Mesenteric fat pad (tissue), 1 donor: ENCODE data around the gene SELENOI. TPM values are rescaled to one million over a fixed set of nuclear protein-coding genes. Genes with fewer than 3 reads are reported as not detected.
A peak's percentile ranks its signal among the peaks of the same experiment; 100 is the strongest.

Experiments
- DNase-seq: peaks from one replicate; pipeline ENCODE4 v3.0.0-alpha.2; 2020; ENCODE audit warnings: low spot score
- total RNA-seq: library from RNA; stranded (reverse); fragmentation: NEBNext Ultra II Directional; extraction: Animal tissue kit (Norgen Biotek cat#: 25700); gene quantifications from one replicate; pipeline ENCODE4 v1.2.1, GENCODE V29; 2021
- donor health status: DM: yes; HTN: yes; CAD: no.

SELENOI gene
- total RNA-seq, 1 donor from 2014 or later: 18.7 TPM

DNA sequence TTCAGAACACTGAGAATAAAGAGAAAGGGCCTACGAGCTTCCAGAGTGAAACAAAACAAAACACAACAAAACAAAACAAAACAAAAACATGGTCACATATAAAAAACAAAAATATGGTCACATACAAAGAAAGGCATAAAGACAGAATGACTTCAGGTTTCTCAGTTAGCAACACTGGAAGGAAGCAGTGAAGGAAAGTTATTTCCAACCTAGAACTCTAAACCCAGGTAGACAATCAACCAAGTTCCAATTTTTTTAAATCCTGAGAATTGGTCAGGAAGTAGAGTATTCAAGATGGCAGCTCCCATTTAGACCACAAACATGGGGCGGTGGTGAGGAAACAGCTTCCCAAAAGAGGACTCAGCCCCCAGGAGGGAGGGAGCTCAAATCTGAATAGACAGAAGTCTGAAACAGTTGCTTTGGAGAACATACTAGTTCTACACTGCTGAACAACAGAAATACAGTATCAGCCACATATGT is 64.9 kb downstream of the SELENOI start:
- no peak for DNase-seq

DNA sequence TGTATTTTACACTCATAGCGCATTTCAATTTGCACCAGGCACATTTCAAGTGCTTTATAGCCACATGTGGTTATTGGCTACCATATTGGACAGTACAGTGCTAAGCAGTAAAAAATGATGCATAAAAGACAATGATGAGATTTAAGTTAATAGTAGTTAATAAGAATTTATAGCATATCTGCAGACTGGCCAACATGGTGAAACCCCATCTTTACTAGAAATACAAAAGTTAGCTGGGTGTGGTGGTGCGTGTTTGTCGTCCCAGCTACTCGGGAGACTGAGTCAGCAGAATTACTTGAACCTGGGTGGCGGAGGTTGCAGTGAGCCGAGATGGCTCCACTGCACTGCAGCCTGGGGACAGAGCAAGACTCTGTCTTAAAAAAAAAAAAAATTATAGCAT is 65.5 kb downstream of the SELENOI start:
- DNase-seq: no peak

DNA sequence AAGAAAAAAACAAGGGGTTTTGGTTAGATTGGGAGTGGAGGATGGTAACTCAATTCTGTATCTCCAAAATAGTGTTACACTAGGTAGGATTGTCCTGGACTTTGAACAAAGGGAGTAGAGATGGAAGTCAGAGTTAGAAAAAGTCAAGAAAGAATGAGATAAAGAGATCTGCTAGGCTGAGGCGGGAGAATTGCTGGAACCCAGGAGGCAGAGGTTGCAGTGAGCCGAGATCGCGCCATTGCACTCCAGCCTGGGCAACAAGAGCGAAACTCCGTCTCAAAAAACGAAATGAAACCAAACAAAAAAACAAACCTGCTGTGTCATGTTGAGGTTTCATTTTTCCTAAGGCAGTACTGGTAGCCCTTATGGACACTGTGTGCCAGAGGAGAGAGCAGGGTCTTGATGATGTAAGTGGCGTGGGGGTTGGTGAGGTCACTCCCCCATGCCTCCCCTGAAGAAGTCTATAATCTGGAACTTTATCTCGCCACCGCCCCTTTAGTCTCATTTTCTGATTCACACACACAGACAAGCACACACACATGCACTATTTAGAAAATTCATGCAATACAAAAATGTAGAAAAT is 66.2 kb downstream of the SELENOI start:
- no peak for DNase-seq

DNA sequence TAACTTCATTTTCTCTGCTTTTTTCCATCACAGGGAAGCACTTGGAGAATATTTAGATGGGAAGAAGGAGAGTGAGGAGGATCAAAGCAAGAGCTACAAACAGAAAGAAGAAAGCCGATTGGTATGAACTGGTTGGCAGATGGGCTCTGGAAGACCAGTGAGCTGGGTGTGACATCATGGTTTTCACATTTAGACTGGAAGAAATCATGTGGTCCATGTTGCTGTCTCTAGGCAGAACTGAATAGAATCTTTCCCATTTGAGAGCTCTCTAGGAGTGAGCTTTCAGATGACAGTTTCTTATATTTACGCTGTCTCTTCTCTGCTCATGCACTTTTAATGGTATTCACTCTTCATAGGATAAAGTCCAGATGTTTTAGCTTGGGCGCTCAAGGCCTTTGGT is 68.4 kb downstream of the SELENOI start:
- no peak for DNase-seq

DNA sequence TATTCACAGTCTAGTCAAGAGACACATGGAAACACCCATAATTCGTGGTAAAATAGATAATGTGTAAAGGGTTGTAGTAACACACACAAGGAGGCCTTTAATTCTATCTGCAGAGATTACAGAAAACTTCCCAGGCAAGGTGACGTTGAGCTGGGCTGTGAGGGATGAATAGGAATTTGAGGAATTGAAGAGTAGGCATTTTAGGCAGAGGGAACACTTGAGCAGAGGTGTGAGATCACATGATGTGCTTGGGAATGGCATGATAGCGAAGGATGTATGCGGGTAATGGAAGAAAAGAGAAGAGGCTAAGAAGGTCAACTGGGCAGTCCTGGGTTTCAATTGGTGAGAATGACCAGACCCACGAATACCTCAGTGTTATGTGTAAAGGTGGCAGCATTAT is 76.0 kb downstream of the SELENOI start:
- no peak for DNase-seq

DNA sequence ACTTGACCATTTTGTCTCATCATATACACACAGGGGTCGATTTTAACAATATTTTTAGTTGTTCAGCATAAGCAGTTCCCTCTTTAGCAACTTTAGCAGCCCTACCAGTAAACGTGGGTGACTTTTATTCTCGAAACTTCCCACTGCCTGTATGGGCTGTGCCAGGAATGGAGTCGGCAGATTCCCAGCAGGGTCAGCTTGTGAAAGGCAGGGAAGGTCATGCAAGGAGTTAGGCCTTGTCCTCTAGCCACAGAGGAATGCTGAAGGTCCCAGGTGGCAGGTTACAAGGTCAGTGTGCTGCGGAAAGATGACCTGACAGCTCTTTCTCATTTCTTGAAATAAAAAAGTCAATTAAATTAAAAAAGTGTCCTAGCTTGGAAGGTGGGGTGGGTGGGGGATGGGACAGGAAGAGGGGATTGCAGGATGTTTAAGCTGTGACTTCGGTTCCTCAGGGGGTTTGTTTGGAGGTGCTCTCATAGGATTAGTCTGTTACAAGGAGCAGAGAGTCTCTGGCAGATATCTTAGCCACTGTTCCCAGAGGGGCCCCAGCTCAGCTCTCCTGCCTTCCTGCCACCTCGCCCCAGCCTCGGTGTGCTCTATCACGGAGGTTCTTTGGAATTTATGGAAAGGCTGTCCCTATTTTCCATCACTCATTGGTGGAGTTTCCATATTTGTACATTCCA is 77.1 kb downstream of the SELENOI start:
- DNase-seq: no peak

DNA sequence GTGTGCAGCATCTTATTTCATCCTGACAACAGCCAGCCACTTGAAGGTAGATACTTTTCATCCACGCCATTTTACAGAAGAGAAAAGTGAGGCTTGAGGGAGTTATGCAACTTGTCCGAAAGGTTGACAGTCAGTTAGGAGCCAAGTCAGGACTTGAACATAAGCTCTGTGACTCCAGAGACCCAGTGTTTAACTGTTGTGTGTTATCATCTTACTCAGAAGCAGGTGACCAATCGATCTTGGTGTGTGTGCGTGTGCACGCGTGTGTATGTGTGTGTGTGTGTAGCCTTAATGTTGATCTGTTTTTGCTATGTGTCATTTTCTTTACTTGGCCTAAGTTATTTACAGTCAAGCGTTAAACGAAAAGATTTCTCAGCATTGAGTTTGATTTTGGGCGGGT is 77.8 kb downstream of the SELENOI start:
- no peak for DNase-seq

DNA sequence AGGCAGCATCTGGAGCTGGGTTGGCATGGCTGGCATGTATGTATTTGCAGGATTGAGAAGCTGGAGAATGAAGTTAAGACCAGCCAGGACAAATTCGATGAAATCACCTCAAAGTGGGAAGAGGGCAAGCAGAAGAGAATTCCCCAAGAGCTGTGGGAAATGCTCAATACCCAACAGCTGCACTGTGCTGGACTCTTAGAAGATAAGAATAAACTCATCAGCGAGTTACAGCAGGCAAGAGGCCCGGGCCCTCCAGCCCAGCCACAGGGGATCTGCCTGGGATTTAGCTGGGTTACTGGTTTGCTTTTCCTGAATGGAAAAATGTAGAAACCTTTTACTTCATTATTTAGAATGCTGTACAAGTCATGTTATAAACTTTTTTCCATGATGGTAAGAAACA is 78.3 kb downstream of the SELENOI start:
- no peak for DNase-seq

DNA sequence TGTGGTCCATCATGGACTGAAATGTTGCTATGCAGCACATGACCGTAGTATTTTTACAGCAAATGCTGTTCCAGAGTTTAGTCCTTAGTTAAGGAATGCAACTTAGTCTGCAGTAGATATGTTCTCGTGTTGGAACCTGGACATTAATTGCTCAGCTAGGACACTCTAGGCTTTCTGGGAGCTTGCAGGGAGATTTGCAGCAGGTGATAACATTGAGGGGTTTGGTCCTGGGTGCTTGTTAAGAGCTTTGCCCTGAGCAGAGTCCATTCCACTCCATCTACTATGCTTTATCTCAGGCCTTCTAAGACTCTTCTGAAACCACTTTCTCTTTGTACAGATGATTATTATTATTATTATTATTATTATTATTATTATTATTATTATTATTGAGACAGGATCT is 82.9 kb downstream of the SELENOI start:
- DNase-seq: no peak

DNA sequence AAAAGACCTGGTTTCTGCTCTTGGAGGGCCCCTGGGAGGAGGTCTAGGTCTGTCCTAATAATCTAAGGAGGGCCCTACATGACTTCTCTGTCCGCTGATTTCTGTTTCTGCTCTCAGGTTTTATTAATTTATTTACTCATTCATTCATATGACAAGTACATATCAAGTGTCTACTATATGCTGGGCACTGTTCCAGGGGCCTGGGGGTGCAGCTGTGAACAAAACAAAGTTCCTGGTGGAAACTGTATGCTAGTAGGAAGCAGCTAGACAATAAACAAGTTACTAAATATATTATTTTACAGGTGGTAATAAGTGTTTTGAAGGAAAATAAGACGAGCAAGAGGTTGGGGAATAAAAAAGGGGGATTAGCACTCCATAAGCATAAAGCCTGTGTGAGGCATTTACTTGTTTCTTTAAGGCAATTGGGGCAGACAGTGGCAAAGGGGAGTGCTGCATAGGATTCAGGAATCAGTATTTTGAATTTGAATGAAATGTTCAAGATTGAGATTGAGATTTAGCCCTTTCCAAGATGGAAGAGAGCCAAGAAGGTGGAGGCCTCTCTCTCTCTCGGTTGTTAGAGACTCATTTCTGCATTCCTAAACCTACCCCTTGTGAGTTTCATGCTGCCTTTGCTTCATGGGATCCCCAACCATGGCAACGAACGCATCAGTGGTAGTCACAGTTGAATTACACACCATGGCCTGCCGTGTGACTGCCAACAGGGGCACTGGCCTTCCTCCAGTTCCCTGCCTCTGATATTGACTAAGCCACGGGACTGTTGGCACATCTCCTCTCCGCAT is 84.0 kb downstream of the SELENOI start:
- DNase-seq: no peak

DNA sequence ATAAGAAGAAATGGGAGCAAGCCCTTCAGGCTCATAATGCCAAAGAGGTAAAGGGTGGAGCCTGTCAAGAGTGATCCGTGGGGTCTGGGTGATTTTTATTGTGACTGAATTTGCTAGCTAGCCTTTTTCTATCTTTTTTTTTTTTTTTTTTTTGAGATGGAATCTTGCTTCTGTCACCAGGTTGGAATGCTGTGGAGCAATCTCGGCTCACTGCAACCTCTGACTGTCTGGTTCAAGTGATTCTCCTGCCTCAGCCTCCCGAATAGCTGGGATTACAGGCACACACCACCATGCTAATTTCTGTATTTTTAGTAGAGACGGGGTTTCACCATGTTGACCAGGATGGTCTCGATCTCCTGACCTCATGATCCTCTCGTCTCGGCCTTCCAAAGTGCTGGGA is 84.9 kb downstream of the SELENOI start:
- DNase-seq: no peak

DNA sequence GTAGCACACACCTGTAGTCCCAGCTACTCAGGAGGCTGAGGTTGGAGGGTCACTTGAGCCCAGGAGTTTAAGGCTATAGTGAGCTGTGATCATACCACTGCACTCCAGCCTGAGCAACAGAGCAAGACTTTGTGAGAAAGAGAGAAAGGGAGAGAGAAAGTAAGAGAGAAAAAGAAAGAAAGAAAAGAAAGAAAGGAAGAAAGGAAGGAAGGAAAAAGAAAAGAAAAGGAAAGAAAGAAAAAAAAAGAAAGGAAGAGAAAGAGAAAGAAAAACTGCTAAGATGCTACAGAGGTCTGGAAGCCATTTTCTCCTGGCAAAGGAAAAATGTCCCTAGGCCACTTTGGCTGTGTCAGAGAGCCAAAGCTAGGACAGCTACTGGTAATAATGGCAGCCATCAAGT is 86.4 kb downstream of the SELENOI start:
- DNase-seq: no peak

DNA sequence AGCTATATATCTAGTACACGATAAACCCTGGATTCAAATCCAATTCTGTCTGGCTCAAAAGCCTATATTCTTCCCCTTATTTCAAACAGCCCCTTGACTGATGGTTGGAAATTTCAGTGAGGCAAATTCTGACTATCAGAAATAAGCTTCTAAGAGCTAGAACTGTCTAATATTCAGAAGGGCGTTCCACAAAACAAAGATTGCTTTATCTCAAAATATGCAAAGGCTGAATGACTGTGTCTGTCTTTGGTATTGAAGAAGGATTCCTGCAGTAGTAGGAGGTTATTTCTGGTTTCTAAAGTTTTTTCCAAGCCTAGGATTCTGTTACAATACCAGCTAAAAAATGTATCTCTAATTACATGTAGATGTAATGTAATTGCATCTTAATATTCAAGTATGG is 86.9 kb downstream of the SELENOI start:
- DNase-seq: no peak

DNA sequence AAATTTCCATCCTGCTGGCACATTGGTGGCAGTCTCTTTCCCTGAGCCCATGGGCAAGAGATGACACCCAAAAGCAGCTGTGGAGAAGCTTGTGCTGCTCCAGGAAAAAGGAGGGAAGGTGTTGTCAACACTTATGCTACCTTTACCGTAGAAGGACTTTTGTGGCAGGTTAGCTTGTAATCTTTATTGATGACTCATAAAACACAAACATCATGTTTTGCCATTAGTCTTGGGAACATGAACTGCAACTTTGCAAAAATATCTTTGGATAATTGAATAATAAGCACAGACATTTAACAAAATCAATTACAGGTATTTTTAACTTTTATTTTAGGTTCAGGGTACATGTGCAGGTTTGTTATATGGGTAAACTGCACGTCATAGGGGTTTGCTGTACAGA is 89.2 kb downstream of the SELENOI start:
- no peak for DNase-seq

DNA sequence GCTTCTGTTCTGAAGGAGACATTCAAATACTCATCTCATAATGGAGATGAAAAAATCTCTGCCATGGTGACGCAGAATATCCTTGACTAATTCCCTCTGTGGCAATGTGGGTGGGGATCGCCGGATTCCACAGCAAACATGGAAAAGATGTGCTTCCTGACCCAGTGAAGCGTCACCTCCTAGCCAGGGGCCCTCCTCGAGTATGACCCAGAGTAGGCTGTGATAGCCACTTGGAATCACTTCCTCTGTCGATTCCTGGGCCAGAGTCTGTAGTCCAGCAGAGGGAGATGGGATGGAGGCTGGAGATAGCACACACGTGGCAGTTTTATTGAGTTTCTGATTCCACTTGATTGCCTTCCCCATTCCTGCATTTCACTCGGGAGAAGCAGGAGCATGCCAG is 92.6 kb downstream of the SELENOI start:
- peak; percentile 64 for DNase-seq

DNA sequence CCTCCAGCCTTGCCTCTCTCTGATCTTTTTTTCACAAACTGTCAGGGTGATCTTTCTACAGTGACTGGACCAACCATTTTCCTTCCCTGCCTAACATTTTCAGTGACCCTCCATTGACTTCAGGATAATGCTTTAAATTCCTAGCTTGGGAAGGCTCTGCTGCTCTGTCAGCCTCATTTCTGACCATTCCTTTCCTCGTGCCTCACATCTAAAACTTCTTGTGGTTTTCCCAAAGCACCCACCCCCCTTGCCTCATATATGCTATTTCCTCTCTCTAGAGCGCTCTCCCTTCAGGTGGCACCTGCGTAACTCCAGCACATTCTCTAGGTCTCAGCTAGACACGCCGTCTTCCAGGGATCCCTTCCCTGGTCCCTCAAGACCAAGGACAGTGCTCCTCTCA is 93.0 kb downstream of the SELENOI start:
- DNase-seq: peak; percentile 14

DNA sequence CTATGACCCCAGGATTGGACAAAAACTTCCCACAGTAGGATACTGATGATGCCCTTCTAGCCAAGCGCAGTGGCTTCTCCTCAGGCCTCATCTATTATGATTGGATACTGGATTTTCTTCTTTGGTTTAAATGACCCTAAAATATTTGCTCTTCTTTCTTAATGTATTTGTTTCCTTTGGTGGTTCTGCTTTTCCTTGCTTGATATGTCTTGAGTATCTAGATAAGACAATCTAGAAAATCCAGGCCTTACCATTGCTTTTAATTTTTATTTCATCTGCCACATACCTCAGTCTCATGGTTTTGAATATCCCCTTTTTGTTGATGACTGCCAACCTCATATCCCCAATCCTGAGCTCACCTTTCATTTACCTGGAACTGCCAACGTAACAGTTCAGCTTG is 96.4 kb downstream of the SELENOI start:
- DNase-seq: no peak

DNA sequence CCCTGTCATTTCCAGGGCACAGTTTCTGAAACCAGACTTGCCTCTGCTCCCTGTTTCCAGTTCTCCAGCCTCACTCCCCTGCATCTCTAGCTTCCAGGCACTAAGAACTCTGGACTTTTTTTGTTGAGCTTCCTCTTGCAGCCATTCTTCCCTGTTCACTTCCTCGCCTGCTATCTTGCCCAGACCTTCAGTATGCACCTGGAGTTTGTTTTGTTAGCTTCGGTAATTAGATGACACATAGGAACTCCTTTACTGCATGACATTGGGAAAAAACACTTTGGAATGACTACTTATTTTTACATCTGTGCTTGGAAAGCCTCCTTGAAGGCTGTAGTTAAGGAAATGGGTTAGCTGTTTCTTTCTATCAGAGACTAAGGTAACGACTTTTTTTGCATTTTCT is 96.8 kb downstream of the SELENOI start:
- DNase-seq: peak; percentile 11

DNA sequence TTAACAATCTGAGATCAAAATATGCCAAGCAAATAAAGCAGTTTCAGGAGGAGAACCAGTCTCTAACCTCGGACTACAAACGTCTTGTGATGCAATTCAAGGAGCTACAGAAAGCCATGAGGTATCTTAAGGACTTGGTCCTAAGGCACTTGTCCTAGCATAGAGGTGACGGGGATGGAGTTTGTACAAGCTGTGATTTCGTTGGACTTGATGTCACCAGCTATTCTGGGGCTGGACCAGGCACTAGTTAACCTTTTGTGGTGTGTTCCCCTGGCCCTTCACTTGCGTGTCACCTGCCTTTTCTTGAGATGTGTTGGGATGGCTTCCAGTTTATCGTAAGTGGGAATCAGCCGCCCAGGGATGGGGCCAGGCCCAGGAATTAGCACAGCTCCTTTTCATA is 98.3 kb downstream of the SELENOI start:
- peak; percentile 43 for DNase-seq
